K562 (cell line): Measurements from ENCODE around the gene CCDC78. TPM values are rescaled to one million over a fixed set of nuclear protein-coding genes. Genes with fewer than 3 reads are reported as not detected.

ENCODE experiments used
- ATAC-seq: fragments of 200-7000 bp; cut with Tn5 transposase; 3 replicates; pipeline ENCODE4 v1.9.1; 2020; ENCODE audit warnings: moderate library complexity
- BruUV-seq: library from RNA; stranded (reverse); fragments of 400-500 nt; replicated peaks from 2 replicates; lab custom pipeline; 2021; lab: Mats Ljungman, UMichigan
- CTCF ChIA-PET: fragments of 300-600 bp; formaldehyde crosslinking; extraction: SDS; loops from one replicate; lab custom pipeline; 2021; ENCODE audit warnings: low intra/inter-chr PET ratio; lab: Yijun Ruan, JAX
- POLR2A ChIA-PET: fragments of 300-600, 350-650 bp; sonication (Branson Sonifier 250); formaldehyde crosslinking; extraction: SDS; loops from one replicate; lab custom pipeline; 2021; ENCODE audit warnings: antibody characterized with exemption, inconsistent platforms; lab: Yijun Ruan, JAX
- DNase-seq, 4 experiments: peaks; one replicate each; pipeline versions ENCODE4 v3.0.0 to v3.0.0-alpha.2; 2011 to 2018; ENCODE audit warnings: low spot score in 3 of 4, mixed read lengths in 3 of 4; ENCODE audit errors: extremely low read depth in 1 of 4
- FAIRE-seq: peaks from 2 replicates; lab custom pipeline; 2011; peaks lifted over from hg19 to GRCh38; lab: Jason Lieb, UNC
- H2AFZ ChIP-seq: 2 replicates; pipeline ENCODE4 v1.6.0; 2011; ENCODE audit warnings: low read depth, low read length, control low read depth, inconsistent platforms
- H3K27ac ChIP-seq: fragments of 200-600 bp; 3 replicates; pipeline ENCODE4 v1.8.0; 2011; ENCODE audit warnings: low read depth, mild to moderate bottlenecking, control low read depth, inconsistent platforms, low read length, moderate library complexity, mixed read lengths; ENCODE audit errors: extremely low read depth
- H3K27me3 ChIP-seq, 2 experiments: fragments of 300-600 bp in 1 of 2; 2 replicates in 1 of 2; 3 replicates in 1 of 2; pipeline versions ENCODE4 v1.6.0 to v1.8.0; 2011; ENCODE audit warnings: inconsistent platforms in 2 of 2, low read length in 2 of 2, mild to moderate bottlenecking in 1 of 2, mixed read lengths in 1 of 2, moderate library complexity in 1 of 2; ENCODE audit not compliant: control insufficient read depth in 2 of 2, insufficient read depth in 2 of 2
- H3K36me3 ChIP-seq: fragments of 300-600 bp; 3 replicates; pipeline ENCODE4 v1.8.0; 2011; ENCODE audit warnings: mild to moderate bottlenecking, low read length, inconsistent platforms; ENCODE audit not compliant: control insufficient read depth, insufficient read depth
- H3K4me1 ChIP-seq, 2 experiments: fragments of 200-600 bp in 1 of 2; replicated peaks in 1 of 2; 2 replicates in 1 of 2; 3 replicates in 1 of 2; pipeline versions ENCODE4 v1.5.1 to v1.8.0; 2011; ENCODE audit warnings: inconsistent platforms in 2 of 2, low read length in 2 of 2, mild to moderate bottlenecking in 1 of 2, mixed read lengths in 1 of 2, moderate library complexity in 1 of 2; ENCODE audit not compliant: control insufficient read depth in 2 of 2, insufficient read depth in 2 of 2
- H3K4me2 ChIP-seq: 2 replicates; pipeline ENCODE4 v1.6.1; 2011; ENCODE audit warnings: low read length, control low read depth, inconsistent platforms, mixed read lengths; ENCODE audit not compliant: insufficient read depth
- H3K4me3 ChIP-seq: fragments of 200-600 bp; sonication (generic), shearing (Covaris generic); 2 replicates; pipeline ENCODE4 v1.5.1; 2016; ENCODE audit warnings: control low read depth, inconsistent platforms
- H3K79me2 ChIP-seq: fragments of 200-600 bp; 3 replicates; pipeline ENCODE4 v1.8.0; 2011; ENCODE audit warnings: low read length, inconsistent platforms; ENCODE audit not compliant: control insufficient read depth, insufficient read depth
- H3K9ac ChIP-seq, 2 experiments: 2 replicates each; pipeline versions ENCODE4 v1.6.0 to v1.6.1; 2011; ENCODE audit warnings: low read depth in 2 of 2, low read length in 2 of 2, control low read depth in 1 of 2, inconsistent platforms in 1 of 2, mild to moderate bottlenecking in 1 of 2, mixed read lengths in 1 of 2; ENCODE audit not compliant: insufficient read depth in 1 of 2
- H3K9me1 ChIP-seq: one replicate; pipeline ENCODE4 v1.6.0; 2011; ENCODE audit warnings: inconsistent platforms, mild to moderate bottlenecking, low read length, moderate library complexity; ENCODE audit not compliant: control insufficient read depth, insufficient read depth
- H3K9me3 ChIP-seq: replicated peaks from 2 replicates; pipeline ENCODE4 v1.5.1; 2011; ENCODE audit warnings: low read depth, low read length, inconsistent platforms; ENCODE audit not compliant: control insufficient read depth, insufficient read depth
- H4K20me1 ChIP-seq: replicated peaks from 2 replicates; pipeline ENCODE4 v1.6.1; 2011; ENCODE audit warnings: low read length, inconsistent platforms, mixed read lengths; ENCODE audit not compliant: control insufficient read depth, insufficient read depth
- ATF7 ChIP-seq: fragments of 450-650 bp; IDR thresholded peaks from 2 replicates; pipeline ENCODE4 v1.7.1; 2014; ENCODE audit warnings: mild to moderate bottlenecking, moderate library complexity
- COPS2 ChIP-seq: fragments of 450-650 bp; conservative IDR thresholded peaks from 2 replicates; pipeline ENCODE4 v1.6.1; 2016; ENCODE audit warnings: mild to moderate bottlenecking, moderate library complexity
- EHMT2 ChIP-seq: fragments of 450-650 bp; IDR thresholded peaks from 2 replicates; pipeline ENCODE4 v1.6.1; 2018; ENCODE audit warnings: antibody characterized with exemption
- FIP1L1 ChIP-seq: fragments of 200-400 bp; formaldehyde crosslinking; IDR thresholded peaks from 2 replicates; pipeline ENCODE4 v1.6.1; 2018; ENCODE audit warnings: mild to moderate bottlenecking, low read depth, low read length; ENCODE audit not compliant: poor library complexity, severe bottlenecking
- FUS ChIP-seq: fragments of 200-400 bp; formaldehyde crosslinking; optimal IDR thresholded peaks from 2 replicates; pipeline ENCODE3; 2017; ENCODE audit warnings: low read depth, low read length
- HBP1 ChIP-seq: fragments of 450-650 bp; formaldehyde crosslinking; IDR thresholded peaks from 2 replicates; pipeline ENCODE4 v1.4.0; 2022; ENCODE audit warnings: missing genetic modification characterization
- MAZ ChIP-seq, 2 experiments: fragments of 450-650 bp in 1 of 2; sonication (generic) in 1 of 2; formaldehyde crosslinking; IDR thresholded peaks in 1 of 2; conservative IDR thresholded peaks in 1 of 2; 2 replicates each; pipeline versions ENCODE4 v1.4.0 to v1.5.0; 2020; ENCODE audit warnings: mild to moderate bottlenecking in 1 of 2, missing genetic modification reagents in 1 of 2
- NR4A1 ChIP-seq, 2 experiments: fragments of 250-450 bp in 1 of 2; fragments of 450-650 bp in 1 of 2; sonication (Bioruptor Pico) in 1 of 2; IDR thresholded peaks; 2 replicates each; pipeline versions ENCODE4 v1.4.0 to v1.6.1; 2016 to 2020; ENCODE audit warnings: mild to moderate bottlenecking in 2 of 2, missing compliant biosample characterization in 1 of 2, missing genetic modification characterization in 1 of 2, moderate library complexity in 1 of 2
- SMARCC2 ChIP-seq: fragments of 450-650 bp; IDR thresholded peaks from 2 replicates; pipeline ENCODE4 v1.6.1; 2017; ENCODE audit warnings: antibody characterized with exemption, moderate library complexity, mild to moderate bottlenecking, low read depth
- ZNF253 ChIP-seq: fragments of 250-450 bp; sonication (Bioruptor Pico); conservative IDR thresholded peaks from 2 replicates; pipeline ENCODE4 v1.6.1; 2021; ENCODE audit warnings: mild to moderate bottlenecking
- WGBS: fragments of 100-300 bp; shearing (Covaris generic); methylation state at CpG from one replicate; pipeline ENCODE4 v1.1.6; 2016; ENCODE audit warnings: low coverage, mixed read lengths; ENCODE audit not compliant: insufficient coverage; ENCODE audit errors: missing lambda C conversion rate; 5-methylcytosine and 5-hydroxymethylcytosine counted together
- in situ Hi-C: fragments of 300-500 bp; cut with MboI; formaldehyde crosslinking; loops from 4 replicates; pipeline ENCODE4 v1.15.0; 2018; ENCODE audit warnings: inconsistent platforms, mixed read lengths
- intact Hi-C: fragments of 100-400 bp; cut with micrococcal nuclease; formaldehyde crosslinking; loops from 2 replicates; pipeline ENCODE4 v1.14.2; 2022
- polyA plus RNA-seq, 8 experiments: library from polyadenylated mRNA; depleted of rRNA in 4 of 8; stranded (reverse) in 5 of 8; unstranded in 3 of 8; fragments of >200 nt; fragmentation: Nextera tagmentation in 2 of 8; fragmentation: Illumina TruSeq in 1 of 8; extraction: Ambion mirVana in 2 of 8; extraction: Trizol in 1 of 8; gene quantifications; 2 replicates each; pipeline versions ENCODE4 v1.2.1 to v1.2.3, GENCODE V29; 2011 to 2014; ENCODE audit warnings: inconsistent platforms in 1 of 8, missing spikeins in 1 of 8
- total RNA-seq, 7 experiments: library from RNA; depleted of rRNA in 6 of 7; stranded (reverse); fragments of >200 nt in 6 of 7; fragmentation: Illumina TruSeq in 2 of 7; extraction: Trizol in 2 of 7; gene quantifications; 2 replicates each; pipeline versions ENCODE4 v1.2.1 to v1.2.3, GENCODE V29; 2011 to 2021; ENCODE audit warnings: low replicate concordance in 1 of 7

CCDC78 gene
- total and polyA plus RNA-seq, 9 of the 15 experiments (the other 6 are each of a cell fraction or from before 2014, with no cell fraction given): 0.24 to 17.7 (median 2.9) TPM

DNA sequence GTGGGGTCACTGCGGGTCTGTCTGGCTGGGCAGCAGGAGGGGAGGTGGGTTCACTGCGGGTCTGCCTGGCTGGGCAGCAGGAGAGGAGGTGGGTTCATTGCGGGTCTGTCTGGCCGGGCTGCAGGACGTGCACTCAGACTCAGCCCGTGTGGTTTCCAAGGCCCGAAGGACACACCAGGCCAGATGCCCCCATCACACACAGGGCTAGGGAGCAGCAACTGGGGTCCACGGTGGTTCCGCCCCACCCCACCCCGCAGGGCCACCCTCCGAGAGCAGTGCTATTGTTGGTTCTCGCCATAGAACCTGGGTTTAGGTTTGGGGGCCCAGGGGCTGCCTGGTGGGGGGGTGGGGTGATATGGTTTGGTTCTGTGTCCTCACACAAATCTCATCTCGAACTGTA is 20.4 kb upstream of the CCDC78 start:
- ChIA-PET POLR2A (no interaction called here), CTCF (no interaction called here)
- DNase-seq: no peak
- Histone ChIP-seq H3K27ac (no peak overlapping the region), H3K27me3 (no peaks in the 10 kb centered on the region), H3K9me3 (no peaks in the 10 kb centered on the region), H3K4me1 (peaks cover 0 to 48% of the 10 kb centered on the region in 2 experiments; a peak in 4 of 5 replicates), H3K9me1 (no peaks in the 10 kb centered on the region), H2AFZ (no peak overlapping the region), H3K9ac (no peak overlapping the region; a peak in 1 of 4 replicates), H4K20me1 (no peaks in the 10 kb centered on the region), H3K4me3 (no peak overlapping the region), H3K4me2 (no peak overlapping the region), H3K79me2 (no peaks in the 10 kb centered on the region), H3K36me3 (no peaks in the 10 kb centered on the region)
- FAIRE-seq: no peak
- intact Hi-C loops (no loop called here), in situ Hi-C loops (no loop called here)
- no peak for TF ChIP-seq COPS2
- no peak for TF ChIP-seq EHMT2
- TF ChIP-seq MAZ (CRISPR knock-in tag; conservative IDR thresholded peaks at IDR 0.05 in 1 of 2, IDR thresholded peaks at IDR 0.05 in 1 of 2): no peak
- no peak for TF ChIP-seq FUS
- TF ChIP-seq NR4A1 (CRISPR knock-in tag; IDR thresholded peaks at IDR 0.05): no peak
- TF ChIP-seq NR4A1 (tag; IDR thresholded peaks at IDR 0.05): no peak
- TF ChIP-seq ATF7: no peak
- TF ChIP-seq ZNF253 (CRISPR knock-in tag): no peak
- no peak for TF ChIP-seq HBP1 (CRISPR knock-in tag)
- TF ChIP-seq FIP1L1: no peak
- no peak for TF ChIP-seq SMARCC2
- WGBS: 44% methylated on average over 9 of the region's 13 CpGs
- ATAC-seq: no peak
- BruUV-seq: no TSS peak
